H1 (cell line): Measurements from ENCODE around the gene SEPTIN7. TPM values are rescaled to one million over a fixed set of nuclear protein-coding genes. Genes with fewer than 3 reads are reported as not detected.

Source experiments
- CTCF ChIA-PET: fragments of 300-600 bp; sonication (Branson Sonifier 250); formaldehyde crosslinking; loops from one replicate; lab custom pipeline; 2021; ENCODE audit not compliant: partially characterized antibody; lab: Charles Lee
- POLR2A ChIA-PET: fragments of 300-600 bp; sonication (Branson Sonifier 250); formaldehyde crosslinking; loops from one replicate; lab custom pipeline; 2021; ENCODE audit warnings: inconsistent platforms; ENCODE audit not compliant: partially characterized antibody; lab: Charles Lee
- DNase-seq, 2 experiments: peaks; one replicate each; pipeline versions ENCODE4 v3.0.0 to v3.0.0-alpha.2; 2010 to 2022; ENCODE audit warnings: low spot score in 2 of 2, low read depth in 1 of 2, mixed read lengths in 1 of 2
- FAIRE-seq: peaks from 2 replicates; lab custom pipeline; 2011; peaks lifted over from hg19 to GRCh38; lab: Jason Lieb, UNC
- H2AFZ ChIP-seq: 2 replicates; pipeline ENCODE4 v1.8.1; 2012; ENCODE audit warnings: low read length, inconsistent platforms
- H2AK5ac ChIP-seq: 2 replicates; pipeline ENCODE4 v1.6.1; 2013; ENCODE audit warnings: low read depth, low read length
- H2BK120ac ChIP-seq: replicated peaks from 2 replicates; pipeline ENCODE3; 2013; ENCODE audit warnings: low read depth, low read length, inconsistent platforms
- H2BK12ac ChIP-seq: 2 replicates; pipeline ENCODE4 v1.6.1; 2013; ENCODE audit warnings: low read depth, low read length
- H2BK15ac ChIP-seq: 2 replicates; pipeline ENCODE4 v1.6.1; 2013; ENCODE audit warnings: low read length
- H2BK20ac ChIP-seq: 2 replicates; pipeline ENCODE4 v1.6.1; 2013; ENCODE audit warnings: low read length
- H2BK5ac ChIP-seq: 2 replicates; pipeline ENCODE4 v1.6.1; 2013; ENCODE audit warnings: low read depth, low read length
- H3K14ac ChIP-seq: 2 replicates; pipeline ENCODE4 v1.6.1; 2013; ENCODE audit warnings: inconsistent platforms; ENCODE audit not compliant: insufficient read length
- H3K18ac ChIP-seq: 2 replicates; pipeline ENCODE4 v1.6.1; 2013; ENCODE audit warnings: low read length; ENCODE audit errors: extremely low read depth
- H3K23ac ChIP-seq: 2 replicates; pipeline ENCODE4 v1.6.1; 2013; ENCODE audit warnings: inconsistent platforms; ENCODE audit not compliant: insufficient read length
- H3K23me2 ChIP-seq: 2 replicates; pipeline ENCODE4 v1.6.1; 2013; ENCODE audit warnings: low read depth, low read length
- H3K27ac ChIP-seq: 2 replicates; pipeline ENCODE4 v1.6.1; 2011; ENCODE audit warnings: low read depth, low read length, inconsistent platforms
- H3K27me3 ChIP-seq, 4 experiments: replicated peaks in 1 of 4; 1 replicate in 1 of 4; 2 replicates in 3 of 4; pipeline versions ENCODE4 v1.6.1 to v1.8.1; 2011 to 2013; ENCODE audit warnings: low read length in 3 of 4, mild to moderate bottlenecking in 3 of 4, inconsistent platforms in 2 of 4, mixed read lengths in 2 of 4, moderate library complexity in 1 of 4; ENCODE audit not compliant: control insufficient read depth in 3 of 4, insufficient read depth in 3 of 4; ENCODE audit errors: extremely low read depth in 1 of 4
- H3K36me3 ChIP-seq, 4 experiments: 2 replicates each; pipeline versions ENCODE4 v1.6.1 to v1.8.1; 2011 to 2013; ENCODE audit warnings: mild to moderate bottlenecking in 4 of 4, low read length in 3 of 4, moderate library complexity in 2 of 4, control low read depth in 1 of 4, inconsistent platforms in 1 of 4; ENCODE audit not compliant: insufficient read depth in 4 of 4, control insufficient read depth in 2 of 4
- H3K4ac ChIP-seq: replicated peaks from 2 replicates; pipeline ENCODE3; 2013; ENCODE audit warnings: low read length, low read depth, mixed read lengths, inconsistent platforms; ENCODE audit not compliant: insufficient read length
- H3K4me1 ChIP-seq, 4 experiments: replicated peaks in 1 of 4; 1 replicate in 1 of 4; 2 replicates in 3 of 4; pipeline versions ENCODE4 v1.6.1 to v1.8.1; 2011 to 2013; ENCODE audit warnings: low read length in 3 of 4, inconsistent platforms in 2 of 4, mixed read lengths in 1 of 4; ENCODE audit not compliant: insufficient read depth in 4 of 4, control insufficient read depth in 3 of 4
- H3K4me2 ChIP-seq, 2 experiments: 2 replicates each; pipeline versions ENCODE4 v1.6.1 to v1.8.1; 2011 to 2013; ENCODE audit warnings: low read depth in 2 of 2, low read length in 2 of 2, control low read depth in 1 of 2, inconsistent platforms in 1 of 2, mild to moderate bottlenecking in 1 of 2; ENCODE audit not compliant: insufficient read depth in 1 of 2
- H3K4me3 ChIP-seq, 4 experiments: fragments of 200-600, 300-600 bp in 1 of 4; sonication (generic), shearing (Covaris generic), sonication (Bioruptor Twin) in 1 of 4; 2 replicates each; pipeline versions ENCODE4 v1.5.1 to v1.8.1; 2011 to 2016; ENCODE audit warnings: low read length in 4 of 4, low read depth in 3 of 4, control low read depth in 2 of 4, inconsistent platforms in 2 of 4, mild to moderate bottlenecking in 2 of 4, mixed read lengths in 1 of 4, moderate library complexity in 1 of 4; ENCODE audit not compliant: insufficient read depth in 2 of 4; ENCODE audit errors: extremely low read depth in 1 of 4
- H3K56ac ChIP-seq: replicated peaks from 2 replicates; pipeline ENCODE3; 2013; ENCODE audit warnings: low read depth, mild to moderate bottlenecking, mixed read lengths, low read length, inconsistent platforms; ENCODE audit not compliant: insufficient read length
- H3K79me1 ChIP-seq: 2 replicates; pipeline ENCODE4 v1.6.1; 2013; ENCODE audit warnings: low read depth, low read length, control low read depth
- H3K79me2 ChIP-seq, 2 experiments: 2 replicates each; pipeline versions ENCODE4 v1.6.1 to v1.8.1; 2012 to 2013; ENCODE audit warnings: low read length in 2 of 2, mild to moderate bottlenecking in 2 of 2, inconsistent platforms in 1 of 2; ENCODE audit not compliant: insufficient read depth in 2 of 2, control insufficient read depth in 1 of 2
- H3K9ac ChIP-seq, 4 experiments: replicated peaks in 1 of 4; 1 replicate in 1 of 4; 2 replicates in 3 of 4; pipeline versions ENCODE4 v1.6.1 to v1.8.1; 2011 to 2013; ENCODE audit warnings: low read depth in 3 of 4, low read length in 3 of 4, control low read depth in 2 of 4, mild to moderate bottlenecking in 2 of 4, moderate library complexity in 2 of 4, inconsistent platforms in 1 of 4; ENCODE audit errors: extremely low read depth in 1 of 4
- H3K9me3 ChIP-seq, 2 experiments: 2 replicates each; pipeline versions ENCODE4 v1.6.1 to v1.8.1; 2012 to 2013; ENCODE audit warnings: mild to moderate bottlenecking in 2 of 2, moderate library complexity in 2 of 2, control low read depth in 1 of 2, inconsistent platforms in 1 of 2, low read depth in 1 of 2, low read length in 1 of 2, mixed read lengths in 1 of 2; ENCODE audit not compliant: insufficient read depth in 2 of 2
- H4K20me1 ChIP-seq, 2 experiments: replicated peaks in 1 of 2; 2 replicates each; pipeline versions ENCODE3 to v1.8.1; 2011 to 2013; ENCODE audit warnings: inconsistent platforms in 2 of 2, low read length in 2 of 2, mild to moderate bottlenecking in 1 of 2; ENCODE audit not compliant: insufficient read depth in 2 of 2, control insufficient read depth in 1 of 2
- H4K5ac ChIP-seq: 2 replicates; pipeline ENCODE4 v1.6.1; 2013; ENCODE audit warnings: low read length, low read depth, mixed read lengths, inconsistent platforms; ENCODE audit not compliant: insufficient read length
- H4K8ac ChIP-seq: 2 replicates; pipeline ENCODE4 v1.8.0; 2013; ENCODE audit warnings: mild to moderate bottlenecking, moderate library complexity, low read length, inconsistent platforms; ENCODE audit not compliant: insufficient read depth; ENCODE audit errors: extremely low read depth
- H4K91ac ChIP-seq: replicated peaks from 2 replicates; pipeline ENCODE3; 2013; ENCODE audit warnings: low read length, mixed read lengths, inconsistent platforms; ENCODE audit not compliant: insufficient read length
- BACH1 ChIP-seq: IDR thresholded peaks from 2 replicates; pipeline ENCODE4 v1.6.1; 2012; ENCODE audit warnings: low read length, improper control_type of control experiment
- CEBPB ChIP-seq: IDR thresholded peaks from 2 replicates; pipeline ENCODE4 v1.6.1; 2012; ENCODE audit warnings: low read depth, low read length
- CREB1 ChIP-seq: IDR thresholded peaks from 2 replicates; pipeline ENCODE4 v1.6.1; 2012; ENCODE audit warnings: inconsistent platforms
- GABPA ChIP-seq: IDR thresholded peaks from 2 replicates; pipeline ENCODE4 v1.6.1; 2011; ENCODE audit warnings: mild to moderate bottlenecking, low read length, moderate library complexity, borderline replicate concordance; ENCODE audit not compliant: insufficient read depth
- JUND ChIP-seq: IDR thresholded peaks from 2 replicates; pipeline ENCODE4 v1.6.1; 2011; ENCODE audit warnings: mild to moderate bottlenecking, improper control_type of control experiment, low read length
- KDM1A ChIP-seq: fragments of 200-600, 300-600 bp; sonication (generic); IDR thresholded peaks from 2 replicates; pipeline ENCODE4 v1.7.1; 2016; ENCODE audit warnings: mild to moderate bottlenecking, low read length, borderline replicate concordance
- NANOG ChIP-seq: IDR thresholded peaks from 2 replicates; pipeline ENCODE4 v1.6.1; 2011; ENCODE audit warnings: low read length, low read depth, mild to moderate bottlenecking, inconsistent platforms; ENCODE audit not compliant: insufficient read depth, poor library complexity, severe bottlenecking
- SP2 ChIP-seq: IDR thresholded peaks from 2 replicates; pipeline ENCODE4 v1.6.1; 2012; ENCODE audit warnings: mild to moderate bottlenecking, low read length, inconsistent platforms
- ZNF274 ChIP-seq: IDR thresholded peaks from 2 replicates; pipeline ENCODE4 v1.7.0; 2012; ENCODE audit warnings: low read length, borderline replicate concordance; ENCODE audit errors: extremely low read depth
- WGBS, 2 experiments: shearing (Covaris generic) in 1 of 2; methylation state at CpG; one replicate each; pipeline versions ENCODE4 v1.1.6 to v1.1.7; 2013 to 2015; ENCODE audit warnings: low lambda C conversion rate in 2 of 2, mixed read lengths in 2 of 2, inconsistent platforms in 1 of 2, low coverage in 1 of 2, missing lambda C conversion rate in 1 of 2; ENCODE audit not compliant: insufficient replicate concordance in 2 of 2, insufficient coverage in 1 of 2, insufficient read length in 1 of 2; ENCODE audit errors: extremely low coverage in 1 of 2, missing lambda C conversion rate in 1 of 2; 5-methylcytosine and 5-hydroxymethylcytosine counted together
- polyA plus RNA-seq, 7 experiments: library from polyadenylated mRNA; depleted of rRNA in 3 of 7; stranded (reverse) in 5 of 7; unstranded in 2 of 7; fragments of >200 nt in 5 of 7; fragments of 200-250 nt in 2 of 7; gene quantifications; 1 replicate in 5 of 7; 2 replicates in 1 of 7; 4 replicates in 1 of 7; pipeline versions ENCODE4 v1.2.1 to v1.2.3, GENCODE V29; 2011 to 2013; ENCODE audit warnings: missing spikeins in 2 of 7, mixed read lengths in 2 of 7
- total RNA-seq: library from RNA; stranded (reverse); fragmentation: NEBNext Ultra II Directional; extraction: Animal tissue kit (Norgen Biotek cat#: 25700); gene quantifications from 2 replicates; pipeline ENCODE4 v1.2.1, GENCODE V29; 2021

The SEPTIN7 gene
- total and polyA plus RNA-seq, 2 of the 8 experiments (the other 6 are each of a cell fraction or from before 2014, with no cell fraction given) = 85.3 to 183 TPM

GRCh38 chr7:35792472-35792871 is 8.4 kb upstream of the SEPTIN7 start:
- no peaks in the 10 kb centered on the region for H3K27me3 ChIP-seq
- no peak overlapping the region for H4K8ac ChIP-seq
- ChIA-PET POLR2A (interaction anchor here (1.2 kb wide), 1 partner anchor 8 kb away, joined by 3 read pairs; the partner anchor contains the start of gene SEPTIN7), CTCF (interaction anchor here (2.1 kb wide), 1 partner anchor 8 kb away, joined by 12 read pairs; the partner anchor contains the start of gene SEPTIN7)
- no peak overlapping the region for H3K4ac ChIP-seq
- no peak overlapping the region for H2BK5ac ChIP-seq
- H2BK15ac ChIP-seq = no peak overlapping the region
- H3K9ac ChIP-seq = no peak overlapping the region
- H2BK20ac ChIP-seq = no peak overlapping the region
- H2AFZ ChIP-seq = no peak overlapping the region
- no peak overlapping the region for H3K27ac ChIP-seq
- H2AK5ac ChIP-seq = no peak overlapping the region
- no peak overlapping the region for H3K23ac ChIP-seq
- DNase-seq (no peak), FAIRE-seq (no peak)
- H4K20me1 ChIP-seq = no peaks in the 10 kb centered on the region
- WGBS, 2 experiments = 86% methylated on average over 1 of the region's 1 CpG; no CpG with 5 or more reads in 1 of the 2 experiments
- TF ChIP-seq BACH1 = no peak
- no peak for TF ChIP-seq JUND
- TF ChIP-seq ZNF274 = no peak
- TF ChIP-seq SP2 = no peak
- TF ChIP-seq GABPA = no peak
- TF ChIP-seq CEBPB = no peak
- no peak for TF ChIP-seq KDM1A
- TF ChIP-seq NANOG = no peak
- no peak for TF ChIP-seq CREB1
- no peak overlapping the region for H2BK12ac ChIP-seq
- no peaks in the 10 kb centered on the region for H3K79me1 ChIP-seq
- no peaks in the 10 kb centered on the region for H3K9me3 ChIP-seq
- no peak overlapping the region for H3K56ac ChIP-seq
- H3K4me1 ChIP-seq = no peaks in the 10 kb centered on the region
- no peak overlapping the region for H2BK120ac ChIP-seq
- 0 out of 2 replicates have a peak, but pooled peaks cover 1% of the 10 kb centered on the region for H3K23me2 ChIP-seq
- no peak overlapping the region for H3K14ac ChIP-seq
- no peak overlapping the region for H3K4me3 ChIP-seq
- H4K91ac ChIP-seq = no peak overlapping the region
- H3K18ac ChIP-seq = no peak overlapping the region
- no peaks in the 10 kb centered on the region for H3K79me2 ChIP-seq
- no peaks in the 10 kb centered on the region for H3K36me3 ChIP-seq
- no peak overlapping the region for H4K5ac ChIP-seq
- no peak overlapping the region for H3K4me2 ChIP-seq
